Fibroblast of the aortic adventitia (primary cell): Measurements from ENCODE around the gene NOL4L. TPM values are rescaled to one million over a fixed set of nuclear protein-coding genes. Genes with fewer than 3 reads are reported as not detected.

ENCODE experiments used
- DNase-seq: peaks from one replicate; pipeline ENCODE4 v3.0.0-alpha.2; 2010; ENCODE audit warnings: low read depth
- H3K4me3 ChIP-seq: 2 replicates; pipeline ENCODE4 v1.5.1; 2011; ENCODE audit warnings: low read depth, mild to moderate bottlenecking, control low read depth, low read length, moderate library complexity
- total RNA-seq: library from RNA; depleted of rRNA; stranded (reverse); fragments of >200 nt; gene quantifications from 2 replicates; pipeline ENCODE4 v1.2.3, GENCODE V29; 2012; ENCODE audit warnings: low replicate concordance
- TF ChIP-seq, protein P1 (sequence below): IDR thresholded peaks from 2 replicates; pipeline ENCODE4 v1.5.1; 2011; ENCODE audit warnings: mild to moderate bottlenecking, low read length, control low read depth, inconsistent platforms; ENCODE audit not compliant: insufficient read depth

NOL4L gene
- total RNA-seq, 1 donor = 4.5 TPM

DNA sequence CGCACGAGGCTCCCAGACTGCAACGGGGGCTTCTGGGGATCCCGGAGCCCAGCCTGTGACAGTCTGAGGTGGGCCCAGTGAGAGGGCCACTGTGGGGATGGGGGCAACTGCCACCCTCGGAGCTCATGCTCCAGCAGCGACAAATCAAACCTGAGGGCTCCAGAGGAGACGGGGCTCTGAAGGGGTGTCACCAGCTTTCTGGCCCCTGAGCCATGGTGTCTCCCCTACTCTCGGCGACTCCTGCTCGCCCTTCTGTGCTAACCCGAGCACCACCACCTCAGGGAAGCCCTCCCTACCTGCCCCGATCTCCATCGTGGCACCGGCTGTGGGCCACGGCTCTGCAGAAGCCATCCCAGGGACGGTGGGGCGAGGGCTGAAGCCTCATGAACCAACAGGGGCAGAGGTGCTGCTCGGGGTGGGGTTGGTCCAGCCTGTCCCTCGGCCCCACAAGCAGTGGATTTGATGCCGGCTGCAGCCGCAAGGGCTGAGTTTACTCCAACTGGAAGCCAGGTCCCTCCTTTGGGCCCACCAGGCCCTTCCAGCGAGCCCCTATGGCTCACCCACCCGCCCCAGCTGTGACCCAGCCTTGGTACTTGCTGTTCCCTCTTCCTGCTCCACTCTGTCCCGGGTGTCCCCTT is 124.3 kb downstream of the NOL4L start:
- no peak overlapping the region for H3K4me3 ChIP-seq
- TF ChIP-seq, protein P1, sequence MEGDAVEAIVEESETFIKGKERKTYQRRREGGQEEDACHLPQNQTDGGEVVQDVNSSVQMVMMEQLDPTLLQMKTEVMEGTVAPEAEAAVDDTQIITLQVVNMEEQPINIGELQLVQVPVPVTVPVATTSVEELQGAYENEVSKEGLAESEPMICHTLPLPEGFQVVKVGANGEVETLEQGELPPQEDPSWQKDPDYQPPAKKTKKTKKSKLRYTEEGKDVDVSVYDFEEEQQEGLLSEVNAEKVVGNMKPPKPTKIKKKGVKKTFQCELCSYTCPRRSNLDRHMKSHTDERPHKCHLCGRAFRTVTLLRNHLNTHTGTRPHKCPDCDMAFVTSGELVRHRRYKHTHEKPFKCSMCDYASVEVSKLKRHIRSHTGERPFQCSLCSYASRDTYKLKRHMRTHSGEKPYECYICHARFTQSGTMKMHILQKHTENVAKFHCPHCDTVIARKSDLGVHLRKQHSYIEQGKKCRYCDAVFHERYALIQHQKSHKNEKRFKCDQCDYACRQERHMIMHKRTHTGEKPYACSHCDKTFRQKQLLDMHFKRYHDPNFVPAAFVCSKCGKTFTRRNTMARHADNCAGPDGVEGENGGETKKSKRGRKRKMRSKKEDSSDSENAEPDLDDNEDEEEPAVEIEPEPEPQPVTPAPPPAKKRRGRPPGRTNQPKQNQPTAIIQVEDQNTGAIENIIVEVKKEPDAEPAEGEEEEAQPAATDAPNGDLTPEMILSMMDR = no peak
- no peak for DNase-seq

DNA sequence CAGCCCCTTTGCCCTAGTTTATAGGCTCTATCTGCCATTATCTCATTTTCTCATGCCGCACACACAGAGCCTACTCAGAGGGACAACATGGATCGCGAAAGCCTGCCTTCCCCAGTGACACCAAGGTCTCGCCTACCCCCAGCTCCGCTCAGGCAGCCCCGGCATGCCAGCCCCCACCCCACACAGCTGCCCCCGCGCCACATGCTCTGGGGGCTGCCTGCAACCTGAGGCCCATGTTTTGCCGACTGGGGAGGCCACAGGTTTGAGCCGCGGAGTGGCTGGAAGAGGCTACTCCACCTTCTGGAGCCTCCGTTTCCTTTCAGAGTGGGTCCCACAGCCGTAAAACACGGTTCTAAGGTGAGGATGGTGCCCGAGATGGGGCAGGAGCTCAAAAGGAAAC is 124.9 kb downstream of the NOL4L start:
- H3K4me3 ChIP-seq = no peak overlapping the region
- no peak for DNase-seq
- TF ChIP-seq, protein P1 = no peak

DNA sequence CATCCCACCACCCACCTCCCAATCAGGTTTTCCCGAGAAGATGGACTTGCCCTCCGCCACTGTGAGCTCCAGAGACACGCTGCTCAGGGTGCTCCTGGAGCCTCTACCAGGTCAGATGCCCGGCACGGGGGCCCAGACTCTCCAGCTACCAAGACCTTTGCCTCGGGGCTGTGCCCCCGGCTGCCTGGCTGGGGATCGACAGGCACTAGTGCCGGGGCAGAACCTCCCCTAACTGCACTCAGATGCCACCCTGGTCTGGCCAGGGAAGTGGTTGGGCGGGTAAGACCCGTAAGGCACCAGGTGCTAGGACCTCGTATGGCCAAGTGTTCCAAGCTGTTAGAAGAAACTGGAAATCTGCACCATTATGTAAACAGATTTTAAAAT is 126.3 kb downstream of the NOL4L start:
- no peak for DNase-seq
- no peak overlapping the region for H3K4me3 ChIP-seq
- TF ChIP-seq, protein P1 = no peak

DNA sequence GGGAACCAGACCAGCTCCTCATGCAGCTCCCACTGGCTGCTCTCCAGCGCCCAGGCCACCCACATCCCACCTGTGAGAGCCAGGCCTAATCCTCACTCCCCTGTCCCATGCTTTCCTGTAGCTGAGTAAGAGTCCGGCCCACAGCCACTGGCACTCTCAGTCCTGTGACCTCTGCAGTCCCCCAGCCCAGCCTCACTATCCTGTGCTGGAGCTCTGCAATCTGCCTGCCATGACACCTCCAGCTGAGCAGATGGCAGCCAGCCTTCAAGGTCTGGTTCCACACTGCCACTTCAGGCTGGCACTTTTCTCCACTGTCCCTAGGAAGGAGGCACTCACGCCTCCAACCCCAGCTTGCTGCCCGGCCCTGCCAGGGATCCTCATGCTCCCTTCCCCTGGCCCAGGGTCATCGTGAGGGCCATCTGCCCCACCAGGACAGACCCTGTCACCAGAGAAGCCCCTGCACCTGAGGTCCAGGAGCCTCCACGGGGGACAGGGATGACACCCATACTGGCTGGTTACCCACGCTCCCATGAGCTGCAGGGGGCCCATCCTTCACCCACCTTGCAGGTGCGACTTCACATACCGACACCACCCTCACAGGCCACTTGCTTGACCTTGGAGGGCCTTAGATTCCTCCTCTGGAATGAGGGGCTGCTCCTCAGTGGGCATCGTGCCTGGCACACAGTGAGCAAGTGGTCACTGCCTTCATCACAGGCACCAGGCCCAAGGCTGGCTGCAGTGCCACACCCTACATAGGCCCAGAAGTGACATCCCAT is 126.9 kb downstream of the NOL4L start:
- no peak overlapping the region for H3K4me3 ChIP-seq
- DNase-seq = no peak
- TF ChIP-seq, protein P1 = no peak

DNA sequence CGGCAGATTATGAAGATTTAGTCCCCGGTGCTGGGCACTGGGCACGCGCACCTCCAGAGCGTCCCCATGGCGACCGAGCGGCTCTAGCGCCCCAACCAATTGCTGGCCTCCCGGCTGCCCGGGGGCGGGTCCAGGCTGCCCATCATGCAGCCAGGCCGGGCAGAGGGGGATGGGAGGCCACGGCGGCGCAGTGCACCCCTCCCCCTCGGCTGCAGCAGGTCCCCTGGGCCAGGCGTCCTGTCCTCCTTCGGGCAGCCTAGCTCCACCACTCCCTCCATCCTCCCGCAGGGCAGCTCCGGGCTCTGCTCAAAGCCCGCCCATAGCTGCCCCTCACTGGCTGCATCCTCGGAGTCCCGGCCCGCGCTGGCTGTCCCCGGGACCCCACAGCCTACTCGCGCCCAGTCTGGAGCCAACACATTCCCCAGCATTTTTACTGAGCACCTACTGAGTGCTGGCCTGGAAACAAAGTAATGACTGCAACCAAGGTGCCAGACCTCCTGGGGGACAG is 127.6 kb downstream of the NOL4L start:
- peak overlapping the region; percentile 60 for H3K4me3 ChIP-seq
- peak; percentile 45 for DNase-seq
- TF ChIP-seq, protein P1 = no peak

DNA sequence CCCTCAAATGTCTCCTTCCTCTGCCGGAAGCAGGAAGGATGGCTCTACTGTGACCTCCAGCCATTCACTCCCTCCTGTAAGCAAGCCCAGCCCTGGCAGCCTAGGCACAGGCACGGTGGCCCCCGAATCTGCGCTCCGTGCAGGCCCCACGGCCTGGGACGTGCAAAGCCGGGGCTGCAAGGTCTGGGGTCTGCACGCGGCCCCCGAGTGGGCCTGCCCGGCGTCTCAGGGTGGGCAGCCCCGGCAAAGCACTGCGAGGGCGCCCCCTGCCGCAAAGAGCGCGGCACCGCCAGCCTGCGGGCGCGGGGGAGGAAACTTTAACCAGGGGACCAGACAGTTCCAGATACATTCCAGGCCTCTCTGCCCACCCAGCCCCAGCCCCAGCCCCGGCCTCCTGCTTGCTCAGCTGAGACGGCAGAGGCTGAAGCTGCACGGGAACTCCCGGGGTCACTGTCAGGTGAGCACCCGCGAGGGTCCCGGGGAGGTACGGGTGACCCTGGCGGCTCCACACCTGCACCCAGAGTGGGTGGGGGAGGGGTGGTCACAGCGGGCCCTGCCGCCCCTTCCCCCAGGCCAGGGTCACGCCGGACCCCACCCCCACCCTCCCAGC is 128.2 kb downstream of the NOL4L start:
- H3K4me3 ChIP-seq = peak overlapping the region; percentile 60
- DNase-seq = no peak
- TF ChIP-seq, protein P1 = peak; percentile 68
